Heart left ventricle (tissue), 13 donors: ENCODE data around the gene IRF1.

Source experiments
- POLR2A ChIP-seq, 2 donors: fragments of 450-650 bp; IDR thresholded peaks; one replicate each; pipeline ENCODE4 v1.6.1; 2017; ENCODE audit warnings: antibody characterized with exemption in 2 of 2, mild to moderate bottlenecking in 2 of 2, moderate library complexity in 2 of 2
- TF ChIP-seq, protein P1 (sequence below), 12 donors: fragments of 200-600 bp; sonication (generic) in 4 of 12; IDR thresholded peaks; one replicate each; pipeline versions ENCODE4 v1.5.0 to v1.8.0; 2018 to 2022; ENCODE audit warnings: antibody characterized with exemption in 12 of 12, mild to moderate bottlenecking in 5 of 12
- donor health status: ischemic (EF 13 %, LVEDD 7.1; RV severe dilation, severe dysfunction).
- donor health status: DM: no; HTN: yes; CAD: no.
- donor health status: DM: no; HTN: no; CAD: no.
- donor health status: ischemic (EF 25% LVEDD 6.9; RV normal size, moderate dysfunction).
- donor health status: ischemic (EF 25% LVEDD 5.7; RV mildly dilated, moderate dysfunction).
- donor health status: ischemic (EF 35%, LVEDD 5.7; RV mildly dilated, moderate dysfunction).
- donor health status: nonischemic (EF 11% LVEDD 7.7; RV severe dilation, severe dysfunction).
- donor health status: DM: yes; HTN: yes; CAD: no.
- donor health status: PGD.
- donor health status: ischemic (EF 29% LVEDD 5.4; RV normal size, mild dysfunction).
- donor health status: nonischemic (EF 23%, LVEDD 6.1; RV moderate dilation, normal function).

DNA sequence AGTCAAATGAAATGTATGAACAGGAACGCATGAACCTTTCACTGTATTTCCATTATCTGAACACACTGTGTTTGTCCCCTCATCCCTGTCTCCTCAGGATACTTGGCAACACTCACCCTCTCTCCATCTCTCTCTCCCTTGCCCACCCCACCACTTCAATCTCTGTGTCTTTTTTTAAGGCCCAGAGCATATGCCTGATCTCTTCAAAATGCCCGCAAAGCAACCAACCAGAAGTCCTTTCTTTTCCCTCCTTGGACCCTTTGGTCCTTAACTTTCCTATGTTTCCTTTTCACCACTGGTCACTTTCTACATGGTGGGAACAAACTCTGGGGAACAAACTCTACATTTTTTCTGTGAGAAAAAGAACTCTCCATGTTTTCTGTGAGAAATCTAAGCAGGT lies 3.2 kb upstream of the IRF1 start:
- TF ChIP-seq, protein P1, sequence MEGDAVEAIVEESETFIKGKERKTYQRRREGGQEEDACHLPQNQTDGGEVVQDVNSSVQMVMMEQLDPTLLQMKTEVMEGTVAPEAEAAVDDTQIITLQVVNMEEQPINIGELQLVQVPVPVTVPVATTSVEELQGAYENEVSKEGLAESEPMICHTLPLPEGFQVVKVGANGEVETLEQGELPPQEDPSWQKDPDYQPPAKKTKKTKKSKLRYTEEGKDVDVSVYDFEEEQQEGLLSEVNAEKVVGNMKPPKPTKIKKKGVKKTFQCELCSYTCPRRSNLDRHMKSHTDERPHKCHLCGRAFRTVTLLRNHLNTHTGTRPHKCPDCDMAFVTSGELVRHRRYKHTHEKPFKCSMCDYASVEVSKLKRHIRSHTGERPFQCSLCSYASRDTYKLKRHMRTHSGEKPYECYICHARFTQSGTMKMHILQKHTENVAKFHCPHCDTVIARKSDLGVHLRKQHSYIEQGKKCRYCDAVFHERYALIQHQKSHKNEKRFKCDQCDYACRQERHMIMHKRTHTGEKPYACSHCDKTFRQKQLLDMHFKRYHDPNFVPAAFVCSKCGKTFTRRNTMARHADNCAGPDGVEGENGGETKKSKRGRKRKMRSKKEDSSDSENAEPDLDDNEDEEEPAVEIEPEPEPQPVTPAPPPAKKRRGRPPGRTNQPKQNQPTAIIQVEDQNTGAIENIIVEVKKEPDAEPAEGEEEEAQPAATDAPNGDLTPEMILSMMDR (IDR thresholded peaks at IDR 0.05), result no peak
- TF ChIP-seq POLR2A (IDR thresholded peaks at IDR 0.05), result no peak
